GM12878 (cell line): ENCODE measurements around the gene PDCD7. TPM values are rescaled to one million over a fixed set of nuclear protein-coding genes. Genes with fewer than 3 reads are reported as not detected.

ENCODE experiments used
- ATAC-seq: fragments of 200-7000 bp; cut with Tn5 transposase; 3 replicates; pipeline ENCODE4 v1.9.1; 2020; ENCODE audit warnings: mild to moderate bottlenecking, moderate library complexity
- BruUV-seq: library from RNA; stranded (reverse); fragments of 400-500 nt; replicated peaks from 2 replicates; lab custom pipeline; 2021; lab: Mats Ljungman, UMichigan
- CTCF ChIA-PET: fragments of 300-600 bp; sonication (Branson Sonifier 250); formaldehyde crosslinking; extraction: SDS; loops from one replicate; lab custom pipeline; 2021; ENCODE audit warnings: inconsistent platforms; lab: Yijun Ruan, JAX
- POLR2A ChIA-PET: fragments of 350-600 bp; formaldehyde crosslinking; extraction: SDS; loops from one replicate; lab custom pipeline; 2021; ENCODE audit warnings: inconsistent platforms; lab: Charles Lee
- RAD21 ChIA-PET: fragments of 300-600 bp; sonication (Branson Sonifier 250); formaldehyde crosslinking; loops from one replicate; lab custom pipeline; 2023; ENCODE audit warnings: antibody characterized with exemption; ENCODE audit not compliant: unreplicated experiment; lab: Charles Lee
- SMC1A ChIA-PET: fragments of 300-600 bp; sonication (Branson Sonifier 250); formaldehyde crosslinking; loops from one replicate; lab custom pipeline; 2023; ENCODE audit not compliant: unreplicated experiment, uncharacterized antibody; lab: Charles Lee
- DNase-seq: peaks from one replicate; pipeline ENCODE4 v3.0.0-alpha.2; 2011; ENCODE audit warnings: low read depth, low spot score
- FAIRE-seq: peaks from 3 replicates; lab custom pipeline; 2011; peaks lifted over from hg19 to GRCh38; lab: Jason Lieb, UNC
- H2AFZ ChIP-seq: 2 replicates; pipeline ENCODE4 v1.6.0; 2011; ENCODE audit warnings: low read depth, low read length, control low read depth; ENCODE audit not compliant: control insufficient read depth
- H3K27ac ChIP-seq: 2 replicates; pipeline ENCODE4 v1.5.1; 2011; ENCODE audit warnings: control low read depth; ENCODE audit not compliant: control insufficient read depth, insufficient read depth
- H3K27me3 ChIP-seq, 2 experiments: replicated peaks in 1 of 2; 2 replicates each; pipeline versions ENCODE4 v1.6.0 to v1.6.1; 2011; ENCODE audit warnings: low read length in 1 of 2; ENCODE audit not compliant: control insufficient read depth in 2 of 2, insufficient read depth in 2 of 2
- H3K36me3 ChIP-seq, 2 experiments: 2 replicates each; pipeline ENCODE4 v1.5.1; 2011; ENCODE audit warnings: low read length in 1 of 2; ENCODE audit not compliant: control insufficient read depth in 2 of 2, insufficient read depth in 2 of 2
- H3K4me1 ChIP-seq: 2 replicates; pipeline ENCODE4 v1.6.1; 2011; ENCODE audit warnings: mild to moderate bottlenecking, low read length, moderate library complexity, mixed read lengths; ENCODE audit not compliant: control insufficient read depth, insufficient read depth
- H3K4me2 ChIP-seq: 2 replicates; pipeline ENCODE4 v1.6.0; 2011; ENCODE audit warnings: control low read depth; ENCODE audit not compliant: control insufficient read depth, insufficient read depth
- H3K4me3 ChIP-seq: fragments of 200-600 bp; sonication (generic); 2 replicates; pipeline ENCODE4 v1.5.1; 2016
- H3K79me2 ChIP-seq: 2 replicates; pipeline ENCODE4 v1.6.0; 2011; ENCODE audit warnings: low read length; ENCODE audit not compliant: control insufficient read depth, insufficient read depth
- H3K9ac ChIP-seq: 2 replicates; pipeline ENCODE4 v1.8.0; 2011; ENCODE audit warnings: low read length, control low read depth, mixed read lengths; ENCODE audit not compliant: control insufficient read depth, insufficient read depth
- H3K9me3 ChIP-seq: replicated peaks from 3 replicates; pipeline ENCODE4 v1.5.1; 2011; ENCODE audit warnings: mild to moderate bottlenecking, low read length; ENCODE audit not compliant: control insufficient read depth, insufficient read depth
- H4K20me1 ChIP-seq: 2 replicates; pipeline ENCODE4 v1.6.0; 2011; ENCODE audit not compliant: control insufficient read depth, insufficient read depth
- CEBPB ChIP-seq, 2 experiments: fragments of 150-350 bp in 1 of 2; IDR thresholded peaks; 2 replicates each; pipeline ENCODE4 v1.6.1; 2012 to 2014; ENCODE audit warnings: low read depth in 2 of 2, low read length in 2 of 2, borderline replicate concordance in 1 of 2, inconsistent platforms in 1 of 2
- E2F8 ChIP-seq: fragments of 450-650 bp; IDR thresholded peaks from 2 replicates; pipeline ENCODE4 v1.6.1; 2018; ENCODE audit warnings: mild to moderate bottlenecking, low read depth, moderate library complexity; ENCODE audit not compliant: partially characterized antibody
- ELK1 ChIP-seq: IDR thresholded peaks from 2 replicates; pipeline ENCODE4 v1.6.1; 2012; ENCODE audit warnings: low read depth, low read length, improper control_type of control experiment
- HCFC1 ChIP-seq: fragments of 150-350 bp; IDR thresholded peaks from 2 replicates; pipeline ENCODE4 v1.6.1; 2014; ENCODE audit warnings: low read length
- IRF4 ChIP-seq: IDR thresholded peaks from 2 replicates; pipeline ENCODE4 v1.6.1; 2011; ENCODE audit warnings: low read depth, low read length
- PML ChIP-seq: IDR thresholded peaks from 2 replicates; pipeline ENCODE4 v1.6.1; 2012; ENCODE audit warnings: low read length, inconsistent platforms
- RAD21 ChIP-seq: IDR thresholded peaks from 2 replicates; pipeline ENCODE4 v1.6.1; 2011; ENCODE audit warnings: mild to moderate bottlenecking, low read depth, low read length, moderate library complexity; ENCODE audit not compliant: insufficient read depth
- TCF3 ChIP-seq: IDR thresholded peaks from 2 replicates; pipeline ENCODE4 v1.6.1; 2012; ENCODE audit warnings: low read depth, mild to moderate bottlenecking, low read length, borderline replicate concordance; ENCODE audit not compliant: insufficient read depth
- ZNF207 ChIP-seq: fragments of 450-650 bp; IDR thresholded peaks from 2 replicates; pipeline ENCODE4 v1.6.1; 2014; ENCODE audit warnings: antibody characterized with exemption, mild to moderate bottlenecking, borderline replicate concordance
- ZNF217 ChIP-seq: fragments of 450-650 bp; IDR thresholded peaks from 2 replicates; pipeline ENCODE4 v1.6.1; 2017; ENCODE audit warnings: antibody characterized with exemption, mild to moderate bottlenecking
- WGBS: methylation state at CpG from one replicate; pipeline ENCODE4 v1.1.6; 2016; ENCODE audit warnings: low lambda C conversion rate; ENCODE audit not compliant: insufficient replicate concordance, insufficient coverage; ENCODE audit errors: missing lambda C conversion rate; 5-methylcytosine and 5-hydroxymethylcytosine counted together
- in situ Hi-C: fragments of 300-500 bp; cut with MboI; formaldehyde crosslinking; loops from 9 replicates; pipeline ENCODE4 v1.14.3; 2018; ENCODE audit warnings: mixed read lengths
- intact Hi-C: fragments of 100-400 bp; cut with micrococcal nuclease; formaldehyde crosslinking; loops from one replicate; pipeline ENCODE4 v1.14.2; 2022; ENCODE audit not compliant: unreplicated experiment
- polyA plus RNA-seq, 11 experiments: library from polyadenylated mRNA; depleted of rRNA in 4 of 11; unstranded in 6 of 11; stranded (reverse) in 5 of 11; fragments of >200 nt; fragmentation: Nextera tagmentation in 4 of 11; fragmentation: Illumina TruSeq in 1 of 11; extraction: Ambion mirVana in 4 of 11; extraction: Trizol in 1 of 11; gene quantifications; 1 replicate in 1 of 11; 2 replicates in 10 of 11; pipeline versions ENCODE4 v1.2.1 to v1.2.3, GENCODE V29; 2011 to 2016; ENCODE audit warnings: inconsistent platforms in 2 of 11, missing spikeins in 2 of 11, low read depth in 1 of 11
- total RNA-seq, 4 experiments: library from RNA; depleted of rRNA in 3 of 4; stranded (reverse); fragments of >200 nt in 3 of 4; fragmentation: Illumina TruSeq in 1 of 4; extraction: Trizol in 1 of 4; gene quantifications; 2 replicates each; pipeline versions ENCODE4 v1.2.1 to v1.2.3, GENCODE V29; 2013 to 2021

Gene PDCD7
- total and polyA plus RNA-seq, 10 of the 15 experiments (the other 5 are each of a cell fraction or from before 2014, with no cell fraction given), result 4.2 to 24.2 (median 13.4) TPM

GRCh38 chr15:65083262-65083701, 50.3 kb downstream of the PDCD7 start:
- Histone ChIP-seq H3K27me3 (peaks cover 0 to 6% of the 10 kb centered on the region in 2 experiments; a peak in 1 of 4 replicates), H2AFZ (no peak overlapping the region), H3K27ac (no peak overlapping the region), H3K4me2 (no peak overlapping the region), H3K4me3 (no peak overlapping the region), H3K4me1 (no peaks in the 10 kb centered on the region), H3K9ac (no peak overlapping the region), H3K79me2 (no peaks in the 10 kb centered on the region), H4K20me1 (peaks cover 3% of the 10 kb centered on the region; the same call in 1 of the 2 replicates), H3K9me3 (no peaks in the 10 kb centered on the region), H3K36me3 (no peaks in the 10 kb centered on the region)
- ChIA-PET CTCF (interaction anchor here (0.9 to 2.7 kb wide), 8 partner anchors 11 to 75 kb away, joined by 3 to 14 read pairs (median 3); no protein-coding TSS in a partner anchor), SMC1A (interaction anchor here (0.7 to 1.3 kb wide), 2 partner anchors 22 to 30 kb away, joined by 3 read pairs; no protein-coding TSS in a partner anchor), RAD21 (no interaction called here), POLR2A (interaction anchor here (0.5 kb wide), 2 partner anchors 78 to 88 kb away, joined by 5 to 6 read pairs; no protein-coding TSS in a partner anchor)
- intact Hi-C loops, result loop anchor here (10.0 kb wide), 1 partner anchor 348 kb away; no protein-coding TSS in a partner anchor
- no peak for DNase-seq
- ATAC-seq, result no peak
- no peak for FAIRE-seq
- 60% methylated on average over 7 of the region's 7 CpGs for WGBS
- TF ChIP-seq IRF4, result no peak
- no peak for TF ChIP-seq ELK1
- no peak for TF ChIP-seq TCF3
- in situ Hi-C loops, result no loop called here
- no TSS peak for BruUV-seq

DNA sequence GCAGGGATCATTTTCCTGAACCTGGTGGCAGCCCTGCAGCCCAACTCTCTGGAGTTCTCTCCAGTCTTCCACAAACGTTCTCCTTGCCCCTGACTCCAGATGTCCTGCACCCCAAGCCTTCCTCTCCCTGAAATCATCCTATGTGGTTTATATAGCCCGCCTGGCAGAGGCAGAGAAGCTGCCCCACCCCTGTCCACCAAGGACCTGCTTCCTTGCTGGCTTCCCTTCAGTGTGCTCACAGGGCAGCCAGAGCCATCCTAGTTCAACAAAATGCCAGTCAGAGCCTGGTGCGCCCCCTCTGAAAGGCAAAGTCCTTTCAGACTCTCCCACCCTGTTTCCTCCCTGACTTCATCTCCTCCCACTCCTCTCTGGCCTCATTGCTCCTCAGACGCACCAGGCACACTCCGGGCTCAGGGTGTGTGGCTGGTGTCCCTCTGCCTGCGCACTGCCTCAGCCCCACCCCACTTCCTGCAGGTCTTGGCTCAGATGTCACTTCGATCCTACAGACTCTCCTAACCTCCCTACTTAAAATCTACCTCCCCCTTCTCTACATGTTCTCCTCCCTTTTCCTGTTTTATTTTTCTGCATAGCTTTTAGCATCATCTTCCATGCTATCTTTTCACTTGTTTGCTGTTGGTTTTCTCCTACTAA, 51.2 kb downstream of the PDCD7 start:
- in situ Hi-C loops (no loop called here), intact Hi-C loops (loop anchor here (10.0 kb wide), 1 partner anchor 348 kb away; no protein-coding TSS in a partner anchor)
- no peaks in the 10 kb centered on the region for H3K36me3 ChIP-seq
- 27% methylated on average over 7 of the region's 7 CpGs for WGBS
- H3K27me3 ChIP-seq, result peaks cover 0 to 6% of the 10 kb centered on the region in 2 experiments; a peak in 1 of 4 replicates
- ChIA-PET CTCF (interaction anchor here (0.9 to 2.7 kb wide), 8 partner anchors 11 to 74 kb away, joined by 3 to 14 read pairs (median 3); no protein-coding TSS in a partner anchor), RAD21 (no interaction called here), POLR2A (interaction anchor here (0.5 kb wide), 1 partner anchor 403 kb away, joined by 7 read pairs; no protein-coding TSS in a partner anchor), SMC1A (interaction anchor here (0.6 to 1.4 kb wide), 4 partner anchors 17 to 74 kb away, joined by 3 read pairs; no protein-coding TSS in a partner anchor)
- peaks cover 3% of the 10 kb centered on the region; the same call in 1 of the 2 replicates for H4K20me1 ChIP-seq
- BruUV-seq, result no TSS peak
- H3K4me2 ChIP-seq, result no peak overlapping the region
- peak; percentile 11; the same call in 1 of the 3 replicates for ATAC-seq
- no peak overlapping the region for H3K4me3 ChIP-seq
- H2AFZ ChIP-seq, result no peak overlapping the region
- H3K9me3 ChIP-seq, result no peaks in the 10 kb centered on the region
- H3K4me1 ChIP-seq, result no peaks in the 10 kb centered on the region
- no peak for DNase-seq
- no peak for FAIRE-seq
- no peaks in the 10 kb centered on the region for H3K79me2 ChIP-seq
- H3K27ac ChIP-seq, result no peak overlapping the region
- H3K9ac ChIP-seq, result no peak overlapping the region
- TF ChIP-seq ZNF217, result no peak
- no peak for TF ChIP-seq E2F8
- TF ChIP-seq RAD21, result no peak
- TF ChIP-seq PML, result no peak
- TF ChIP-seq CEBPB (IDR thresholded peaks at IDR 0.05; ENCODE audit: borderline replicate concordance in 1 of 2, low read depth in 2 of 2, low read length in 2 of 2), result no peak
- TF ChIP-seq ZNF207, result no peak
- no peak for TF ChIP-seq HCFC1
- TF ChIP-seq TCF3, result no peak
